Prostate gland (tissue), 2 donors: Measurements from ENCODE around the gene NEGR1.

Experiments used
- CTCF ChIP-seq, 4 experiments: fragments of 200-600 bp in 2 of 4; fragments of 450-650 bp in 2 of 4; sonication (generic) in 2 of 4; IDR thresholded peaks; 1 replicate in 3 of 4; 2 replicates in 1 of 4; pipeline ENCODE4 v1.5.1; 2016 to 2019; ENCODE audit warnings: antibody characterized with exemption in 4 of 4, mild to moderate bottlenecking in 2 of 4, moderate library complexity in 2 of 4
- POLR2A ChIP-seq: fragments of 450-650 bp; IDR thresholded peaks from one replicate; pipeline ENCODE4 v1.6.1; 2016; ENCODE audit warnings: antibody characterized with exemption, mild to moderate bottlenecking
- POLR2AphosphoS5 ChIP-seq: sonication (generic); formaldehyde crosslinking; IDR thresholded peaks from one replicate; pipeline ENCODE4 v1.6.1; 2017; ENCODE audit warnings: antibody characterized with exemption

GRCh38 chr1:71986160-71986559 lies 296.2 kb downstream of the NEGR1 start:
- TF ChIP-seq CTCF (IDR thresholded peaks at IDR 0.05) (no peak), POLR2AphosphoS5 (no peak), POLR2A (no peak)
